Panc1 (cell line): Measurements from ENCODE around the gene RAI1.

Experiments used
- POLR2AphosphoS5 ChIP-seq: IDR thresholded peaks from 2 replicates; pipeline ENCODE4 v1.6.1; 2012; ENCODE audit warnings: mild to moderate bottlenecking, low read depth, low read length, moderate library complexity
- TF ChIP-seq, protein P1 (sequence below), 2 experiments: IDR thresholded peaks; 2 replicates each; pipeline ENCODE4 v1.6.1; 2011 to 2012; ENCODE audit warnings: low read depth in 2 of 2, control low read depth in 1 of 2, low read length in 1 of 2, mild to moderate bottlenecking in 1 of 2, moderate library complexity in 1 of 2; ENCODE audit not compliant: insufficient read depth in 1 of 2
- TF ChIP-seq, protein P2 (sequence below): fragments of 450-650 bp; IDR thresholded peaks from 2 replicates; pipeline ENCODE4 v1.5.1; 2017; ENCODE audit warnings: mild to moderate bottlenecking

DNA sequence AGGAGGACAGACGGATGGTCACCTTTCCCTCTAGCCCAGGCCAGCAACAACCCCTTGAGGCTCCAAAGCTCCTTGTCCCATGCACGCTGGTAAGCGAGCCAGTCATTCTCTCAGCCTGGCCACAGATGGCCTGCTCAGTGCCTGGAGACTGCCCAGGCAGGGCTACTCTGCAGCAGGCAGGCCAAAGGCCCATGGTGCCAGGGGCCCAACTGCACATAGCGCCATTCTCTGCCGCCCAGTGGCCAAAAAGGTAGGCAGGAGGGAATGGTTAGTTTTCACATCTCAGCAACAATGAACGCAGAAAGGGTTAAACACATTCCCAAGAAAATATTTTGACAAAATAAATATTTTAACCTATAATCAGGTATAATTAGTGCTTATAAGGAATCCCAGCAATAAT is 163.2 kb downstream of the RAI1 start:
- TF ChIP-seq, protein P1, sequence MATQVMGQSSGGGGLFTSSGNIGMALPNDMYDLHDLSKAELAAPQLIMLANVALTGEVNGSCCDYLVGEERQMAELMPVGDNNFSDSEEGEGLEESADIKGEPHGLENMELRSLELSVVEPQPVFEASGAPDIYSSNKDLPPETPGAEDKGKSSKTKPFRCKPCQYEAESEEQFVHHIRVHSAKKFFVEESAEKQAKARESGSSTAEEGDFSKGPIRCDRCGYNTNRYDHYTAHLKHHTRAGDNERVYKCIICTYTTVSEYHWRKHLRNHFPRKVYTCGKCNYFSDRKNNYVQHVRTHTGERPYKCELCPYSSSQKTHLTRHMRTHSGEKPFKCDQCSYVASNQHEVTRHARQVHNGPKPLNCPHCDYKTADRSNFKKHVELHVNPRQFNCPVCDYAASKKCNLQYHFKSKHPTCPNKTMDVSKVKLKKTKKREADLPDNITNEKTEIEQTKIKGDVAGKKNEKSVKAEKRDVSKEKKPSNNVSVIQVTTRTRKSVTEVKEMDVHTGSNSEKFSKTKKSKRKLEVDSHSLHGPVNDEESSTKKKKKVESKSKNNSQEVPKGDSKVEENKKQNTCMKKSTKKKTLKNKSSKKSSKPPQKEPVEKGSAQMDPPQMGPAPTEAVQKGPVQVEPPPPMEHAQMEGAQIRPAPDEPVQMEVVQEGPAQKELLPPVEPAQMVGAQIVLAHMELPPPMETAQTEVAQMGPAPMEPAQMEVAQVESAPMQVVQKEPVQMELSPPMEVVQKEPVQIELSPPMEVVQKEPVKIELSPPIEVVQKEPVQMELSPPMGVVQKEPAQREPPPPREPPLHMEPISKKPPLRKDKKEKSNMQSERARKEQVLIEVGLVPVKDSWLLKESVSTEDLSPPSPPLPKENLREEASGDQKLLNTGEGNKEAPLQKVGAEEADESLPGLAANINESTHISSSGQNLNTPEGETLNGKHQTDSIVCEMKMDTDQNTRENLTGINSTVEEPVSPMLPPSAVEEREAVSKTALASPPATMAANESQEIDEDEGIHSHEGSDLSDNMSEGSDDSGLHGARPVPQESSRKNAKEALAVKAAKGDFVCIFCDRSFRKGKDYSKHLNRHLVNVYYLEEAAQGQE (IDR thresholded peaks at IDR 0.05; ENCODE audit: insufficient read depth in 1 of 2, low read depth in 2 of 2, low read length in 1 of 2) = no peak
- TF ChIP-seq POLR2AphosphoS5 = no peak
- TF ChIP-seq, protein P2, sequence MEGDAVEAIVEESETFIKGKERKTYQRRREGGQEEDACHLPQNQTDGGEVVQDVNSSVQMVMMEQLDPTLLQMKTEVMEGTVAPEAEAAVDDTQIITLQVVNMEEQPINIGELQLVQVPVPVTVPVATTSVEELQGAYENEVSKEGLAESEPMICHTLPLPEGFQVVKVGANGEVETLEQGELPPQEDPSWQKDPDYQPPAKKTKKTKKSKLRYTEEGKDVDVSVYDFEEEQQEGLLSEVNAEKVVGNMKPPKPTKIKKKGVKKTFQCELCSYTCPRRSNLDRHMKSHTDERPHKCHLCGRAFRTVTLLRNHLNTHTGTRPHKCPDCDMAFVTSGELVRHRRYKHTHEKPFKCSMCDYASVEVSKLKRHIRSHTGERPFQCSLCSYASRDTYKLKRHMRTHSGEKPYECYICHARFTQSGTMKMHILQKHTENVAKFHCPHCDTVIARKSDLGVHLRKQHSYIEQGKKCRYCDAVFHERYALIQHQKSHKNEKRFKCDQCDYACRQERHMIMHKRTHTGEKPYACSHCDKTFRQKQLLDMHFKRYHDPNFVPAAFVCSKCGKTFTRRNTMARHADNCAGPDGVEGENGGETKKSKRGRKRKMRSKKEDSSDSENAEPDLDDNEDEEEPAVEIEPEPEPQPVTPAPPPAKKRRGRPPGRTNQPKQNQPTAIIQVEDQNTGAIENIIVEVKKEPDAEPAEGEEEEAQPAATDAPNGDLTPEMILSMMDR = no peak
